Neural cell (in vitro differentiated cells): ENCODE data around the gene ASCL5.

Experiments used
- CTCF ChIP-seq: fragments of 450-650 bp; IDR thresholded peaks from 2 replicates; pipeline ENCODE4 v1.5.1; 2014; ENCODE audit warnings: antibody characterized with exemption, mild to moderate bottlenecking, moderate library complexity; ENCODE audit not compliant: poor library complexity, severe bottlenecking
- RAD21 ChIP-seq: fragments of 450-650 bp; conservative IDR thresholded peaks from 2 replicates; pipeline ENCODE4 v1.6.1; 2014; ENCODE audit warnings: antibody characterized with exemption, mild to moderate bottlenecking, moderate library complexity

GRCh38 chr1:201175820-201176500 lies 49.0 kb upstream of the ASCL5 start:
- TF ChIP-seq CTCF (no peak), RAD21 (no peak)
